ENCODE measurements around the gene UPK3BL1. TPM values are rescaled to one million over a fixed set of nuclear protein-coding genes. Genes with fewer than 3 reads are reported as not detected.
"Not testable (repeated sequence)": the region's sequence is repeated elsewhere in the genome, so short reads cannot be mapped to it uniquely, and the experiment has no call there.

UPK3BL1 gene
- total RNA-seq, 2 donors from 2014 or later, result 39.0 to 45.2 TPM

DNA sequence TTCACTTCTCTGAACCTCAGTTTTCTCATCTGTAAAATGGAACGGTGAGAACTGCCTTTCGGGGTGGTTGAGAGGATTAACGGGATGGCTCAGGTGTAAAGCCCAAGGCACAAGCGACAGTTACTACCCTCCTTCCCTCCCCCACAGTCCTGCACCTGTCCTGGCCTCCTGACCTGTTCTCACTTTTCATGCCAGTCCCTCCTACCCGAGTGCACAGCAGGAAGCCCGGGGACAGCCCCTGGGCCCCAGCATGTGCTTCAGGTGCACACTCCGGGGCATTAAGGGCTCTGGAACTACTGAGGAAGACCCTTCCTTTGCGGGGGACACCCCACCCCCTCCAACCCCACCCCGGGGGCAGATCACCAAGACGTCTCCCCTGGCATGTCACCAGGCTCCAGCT is 26.7 kb downstream of the UPK3BL1 start:
- H3K4me1 ChIP-seq (ENCODE audit: control insufficient read depth in 1 of 2, low read depth in 2 of 2); DNase-seq (ENCODE audit: low spot score); H3K27me3 ChIP-seq (replicated peaks; ENCODE audit: insufficient read depth); ATAC-seq (ENCODE audit: insufficient number of reproducible peaks, low FRiP score, low read depth); H3K9me3 ChIP-seq; H3K4me3 ChIP-seq; H3K27ac ChIP-seq; H3K36me3 ChIP-seq: not testable (repeated sequence)

GRCh38 chr7:102614873-102615272 is 27.7 kb downstream of the UPK3BL1 start:
- ATAC-seq (ENCODE audit: insufficient number of reproducible peaks, low FRiP score, low read depth), result not testable (repeated sequence)

GRCh38 chr7:102614346-102614697 is 28.3 kb downstream of the UPK3BL1 start:
- peak; percentile 29 for ATAC-seq (ENCODE audit: insufficient number of reproducible peaks, low FRiP score, low read depth)
- DNase-seq (ENCODE audit: low spot score), result not testable (repeated sequence)

More at GRCh38 chr7:102614873-102615272, 27.7 kb downstream of the UPK3BL1 start:
- not testable (repeated sequence) for H3K9me3 ChIP-seq; DNase-seq (ENCODE audit: low spot score); H3K4me1 ChIP-seq (ENCODE audit: control insufficient read depth in 1 of 2, low read depth in 2 of 2); H3K27me3 ChIP-seq (replicated peaks; ENCODE audit: insufficient read depth); H3K27ac ChIP-seq; H3K36me3 ChIP-seq; H3K4me3 ChIP-seq

DNA sequence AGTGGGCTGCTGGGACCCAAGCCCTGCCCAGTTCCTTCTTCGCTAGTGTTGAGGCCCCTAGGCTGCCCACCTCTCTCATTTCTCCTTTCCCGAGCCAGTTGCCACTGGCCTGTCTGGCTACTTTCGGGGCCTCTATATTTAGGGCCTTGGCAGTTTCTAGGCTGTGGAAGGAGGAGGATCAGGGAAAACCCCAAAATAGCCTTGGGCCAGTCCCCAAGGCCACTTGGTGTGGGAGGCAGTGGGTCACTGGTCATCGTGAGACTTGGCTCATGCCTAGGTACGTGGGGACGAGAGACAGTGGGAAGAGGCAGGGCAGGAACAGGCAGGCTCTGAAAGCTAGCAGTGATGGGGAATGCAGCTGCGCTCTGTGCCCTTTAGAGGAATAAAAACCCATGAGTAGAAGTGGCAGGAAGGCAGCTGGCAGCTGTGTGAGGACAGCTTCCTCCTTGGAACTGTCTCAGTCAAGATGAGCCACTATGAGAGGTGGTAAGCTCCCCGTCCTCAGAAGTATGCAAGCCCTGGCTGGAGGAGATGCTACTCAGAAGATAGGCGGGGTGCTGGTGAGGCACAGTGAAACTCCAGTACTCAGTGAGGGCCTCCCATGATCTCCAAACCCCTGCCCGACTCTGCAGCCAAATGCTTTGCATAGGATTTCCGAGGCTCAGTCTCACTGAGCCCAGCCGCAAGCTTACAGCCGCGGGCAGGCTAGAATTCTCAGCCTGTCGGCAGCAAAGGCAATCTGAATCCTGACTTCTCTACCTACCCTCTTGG is 28.8 kb downstream of the UPK3BL1 start:
- not testable (repeated sequence) for H3K36me3 ChIP-seq; DNase-seq (ENCODE audit: low spot score); ATAC-seq (ENCODE audit: insufficient number of reproducible peaks, low FRiP score, low read depth); H3K9me3 ChIP-seq; H3K4me3 ChIP-seq; H3K4me1 ChIP-seq (ENCODE audit: control insufficient read depth in 1 of 2, low read depth in 2 of 2); H3K27me3 ChIP-seq (replicated peaks; ENCODE audit: insufficient read depth)
- H3K27ac ChIP-seq, result peak overlapping the region in 1 of 2 donors; percentile 47

More at GRCh38 chr7:102614346-102614697, 28.3 kb downstream of the UPK3BL1 start:
- H3K4me3 ChIP-seq; H3K27ac ChIP-seq; H3K36me3 ChIP-seq; H3K4me1 ChIP-seq (ENCODE audit: control insufficient read depth in 1 of 2, low read depth in 2 of 2); H3K9me3 ChIP-seq; H3K27me3 ChIP-seq (replicated peaks; ENCODE audit: insufficient read depth): not testable (repeated sequence)

DNA sequence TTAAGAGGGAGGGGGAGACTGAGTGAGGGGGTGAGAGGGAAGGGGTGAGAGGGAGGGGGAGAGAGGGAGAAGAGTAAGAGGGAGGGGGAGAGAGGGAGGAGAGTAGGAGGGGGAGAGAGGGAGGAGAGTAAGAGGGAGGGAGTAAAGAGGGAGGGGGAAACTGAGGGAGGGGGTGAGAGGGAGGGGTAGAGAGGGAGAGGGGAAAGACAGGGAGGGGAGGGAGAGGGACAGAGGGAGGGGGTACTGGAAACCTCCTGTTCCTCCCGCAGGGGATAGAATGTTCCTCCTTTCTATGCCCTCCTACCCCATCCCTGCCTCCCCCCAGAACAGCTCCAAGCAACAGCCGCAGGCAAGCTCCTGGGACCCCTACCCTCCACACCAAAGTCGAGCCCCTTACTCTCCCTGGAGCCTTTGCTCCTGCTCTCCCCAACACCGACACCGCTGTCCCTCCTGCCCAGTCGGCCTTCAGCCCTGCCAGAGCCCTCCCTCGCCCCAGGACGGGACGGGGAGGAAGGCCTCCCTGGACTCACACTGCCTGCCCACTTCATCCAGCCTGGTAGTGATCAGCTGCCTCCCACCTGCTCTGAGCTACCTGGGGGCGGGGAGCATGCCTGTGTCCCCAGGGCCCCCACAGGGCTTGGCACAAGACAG is 30.8 kb downstream of the UPK3BL1 start:
- not testable (repeated sequence) for ATAC-seq (ENCODE audit: insufficient number of reproducible peaks, low FRiP score, low read depth); H3K27me3 ChIP-seq (replicated peaks; ENCODE audit: insufficient read depth); H3K36me3 ChIP-seq; DNase-seq (ENCODE audit: low spot score); H3K4me1 ChIP-seq (ENCODE audit: control insufficient read depth in 1 of 2, low read depth in 2 of 2); H3K9me3 ChIP-seq
- peak overlapping the region; percentile 50 to 57 for H3K27ac ChIP-seq
- peak overlapping the region; percentile 52 for H3K4me3 ChIP-seq

DNA sequence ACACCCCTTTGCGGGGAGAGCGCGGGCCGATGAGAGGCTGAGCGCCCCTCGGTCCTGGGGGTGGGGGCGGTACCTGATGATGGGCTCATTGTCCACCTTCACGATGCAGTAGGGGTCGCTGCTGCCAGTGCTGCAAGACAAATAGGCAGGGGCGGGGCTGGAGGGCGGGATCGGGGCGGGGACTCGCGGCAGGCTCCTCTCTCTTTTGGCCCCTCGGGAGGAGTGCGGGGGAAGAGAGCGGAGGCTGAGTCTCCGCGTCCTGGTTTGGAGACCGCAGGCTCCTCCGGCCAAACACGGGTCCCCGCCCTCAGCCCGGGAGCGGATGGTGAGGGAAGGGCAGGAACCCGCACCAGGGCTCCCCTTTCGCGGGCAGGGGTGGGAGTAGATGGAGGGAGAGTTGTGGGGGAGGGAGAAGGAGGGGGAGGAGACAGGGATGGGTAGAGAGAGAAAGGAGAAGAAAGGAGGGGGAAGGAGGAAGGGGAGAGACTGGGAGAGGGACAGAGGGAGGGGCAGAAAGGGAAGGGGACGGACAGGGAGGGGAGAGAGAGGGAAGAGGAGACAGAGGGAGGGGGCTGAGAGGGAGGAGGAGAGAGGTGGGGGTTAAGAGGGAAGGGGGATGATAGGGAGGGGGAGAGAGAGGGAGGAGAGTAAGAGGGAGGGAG is 31.4 kb downstream of the UPK3BL1 start:
- peak; percentile 13 for ATAC-seq (ENCODE audit: insufficient number of reproducible peaks, low FRiP score, low read depth)
- not testable (repeated sequence) for H3K27me3 ChIP-seq (replicated peaks; ENCODE audit: insufficient read depth); H3K4me1 ChIP-seq (ENCODE audit: control insufficient read depth in 1 of 2, low read depth in 2 of 2); H3K36me3 ChIP-seq; H3K27ac ChIP-seq; H3K9me3 ChIP-seq; DNase-seq (ENCODE audit: low spot score); H3K4me3 ChIP-seq

DNA sequence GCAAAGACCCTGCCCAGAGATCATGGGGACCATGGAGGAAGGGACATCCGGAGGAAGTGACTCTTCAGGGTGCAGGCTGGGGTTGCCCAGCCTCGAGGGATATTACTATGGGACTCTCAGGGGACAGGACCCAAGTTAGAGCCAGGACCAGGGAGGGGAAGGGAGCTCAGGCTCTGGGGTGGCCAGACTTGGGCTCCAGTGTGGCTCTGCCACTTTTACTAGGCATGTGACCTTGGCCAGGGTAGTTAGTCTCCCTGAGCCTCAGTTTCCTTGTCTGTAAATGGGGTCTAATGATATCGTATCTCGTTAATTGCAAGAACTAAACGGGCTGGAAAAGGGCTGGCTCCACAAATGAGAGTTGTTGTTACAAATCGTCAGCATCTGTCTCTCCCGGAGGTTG is 32.1 kb downstream of the UPK3BL1 start:
- H3K27me3 ChIP-seq (replicated peaks; ENCODE audit: insufficient read depth); H3K4me1 ChIP-seq (ENCODE audit: control insufficient read depth in 1 of 2, low read depth in 2 of 2); H3K9me3 ChIP-seq; H3K4me3 ChIP-seq; ATAC-seq (ENCODE audit: insufficient number of reproducible peaks, low FRiP score, low read depth); H3K27ac ChIP-seq; DNase-seq (ENCODE audit: low spot score); H3K36me3 ChIP-seq: not testable (repeated sequence)

- not testable (repeated sequence) for H3K36me3 ChIP-seq; H3K27ac ChIP-seq; H3K9me3 ChIP-seq; H3K4me3 ChIP-seq; DNase-seq (ENCODE audit: low spot score); ATAC-seq (ENCODE audit: insufficient number of reproducible peaks, low FRiP score, low read depth); H3K27me3 ChIP-seq (replicated peaks; ENCODE audit: insufficient read depth); H3K4me1 ChIP-seq (ENCODE audit: control insufficient read depth in 1 of 2, low read depth in 2 of 2)
Observed at GRCh38 chr7:102609734-102610133, 32.9 kb downstream of the UPK3BL1 start.

DNA sequence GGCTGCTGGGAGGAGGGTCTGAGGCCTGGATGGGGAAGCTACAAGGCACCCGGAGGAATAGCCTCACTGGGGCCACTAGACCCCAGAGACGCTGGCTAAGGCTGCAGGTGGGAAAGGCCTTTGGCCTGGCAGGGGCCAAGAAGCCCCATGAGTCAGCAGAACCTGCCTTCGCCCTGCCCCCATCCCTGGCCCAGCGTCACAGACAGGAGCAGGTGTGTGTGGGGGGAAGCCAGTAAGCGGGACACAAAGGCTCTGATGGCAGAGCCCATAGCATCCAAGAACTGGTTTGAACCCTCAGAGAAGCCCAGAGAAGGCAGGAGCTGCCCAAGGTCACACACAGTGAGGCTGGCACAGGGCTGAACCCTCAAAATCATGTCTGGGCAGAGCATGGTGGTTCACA is 35.7 kb downstream of the UPK3BL1 start:
- H3K27ac ChIP-seq; H3K9me3 ChIP-seq; ATAC-seq (ENCODE audit: insufficient number of reproducible peaks, low FRiP score, low read depth); H3K4me1 ChIP-seq (ENCODE audit: control insufficient read depth in 1 of 2, low read depth in 2 of 2); DNase-seq (ENCODE audit: low spot score); H3K4me3 ChIP-seq; H3K27me3 ChIP-seq (replicated peaks; ENCODE audit: insufficient read depth); H3K36me3 ChIP-seq: not testable (repeated sequence)

DNA sequence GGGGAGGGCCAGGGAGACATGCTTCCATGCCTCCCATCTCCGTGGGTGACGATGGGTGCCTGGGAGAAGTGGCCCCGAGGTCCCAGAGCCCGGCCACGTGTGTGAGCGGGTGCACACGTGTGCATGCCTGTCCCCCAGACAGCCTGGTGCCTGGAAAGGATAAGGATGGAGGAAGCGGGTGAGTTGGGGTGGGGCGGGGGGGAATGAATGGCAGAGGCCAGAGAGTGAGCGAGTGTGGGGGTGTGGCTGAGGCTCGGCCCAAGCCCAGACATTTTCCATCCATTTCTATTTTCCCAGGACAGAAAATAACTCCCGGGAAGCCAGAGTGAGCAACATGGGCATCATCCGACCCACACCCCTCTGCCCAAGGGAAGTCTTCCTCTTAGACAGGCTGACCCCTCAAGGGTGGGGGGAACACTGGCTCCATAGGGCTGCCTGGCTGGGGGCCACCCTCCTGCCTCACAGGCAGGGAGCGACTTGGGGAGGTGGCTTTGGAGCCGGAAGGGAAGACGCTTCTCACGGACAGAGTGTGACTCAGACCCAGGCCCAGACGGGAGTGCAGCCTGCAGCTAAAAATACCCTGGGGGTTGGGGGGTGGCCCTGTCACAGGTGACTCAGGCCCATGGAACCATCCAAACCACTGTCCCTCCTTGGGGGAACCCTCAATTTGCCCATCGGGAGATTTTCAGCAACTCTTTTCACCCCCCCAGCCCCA is 38.0 kb downstream of the UPK3BL1 start:
- H3K36me3 ChIP-seq; H3K4me3 ChIP-seq; H3K9me3 ChIP-seq; H3K4me1 ChIP-seq (ENCODE audit: control insufficient read depth in 1 of 2, low read depth in 2 of 2); H3K27ac ChIP-seq; DNase-seq (ENCODE audit: low spot score); H3K27me3 ChIP-seq (replicated peaks; ENCODE audit: insufficient read depth): not testable (repeated sequence)
- ATAC-seq (ENCODE audit: insufficient number of reproducible peaks, low FRiP score, low read depth), result peak; percentile 76

GRCh38 chr7:102602317-102602716 is 40.3 kb downstream of the UPK3BL1 start:
- not testable (repeated sequence) for H3K4me3 ChIP-seq; H3K36me3 ChIP-seq; ATAC-seq (ENCODE audit: insufficient number of reproducible peaks, low FRiP score, low read depth); DNase-seq (ENCODE audit: low spot score); H3K27me3 ChIP-seq (replicated peaks; ENCODE audit: insufficient read depth); H3K4me1 ChIP-seq (ENCODE audit: control insufficient read depth in 1 of 2, low read depth in 2 of 2); H3K9me3 ChIP-seq; H3K27ac ChIP-seq

DNA sequence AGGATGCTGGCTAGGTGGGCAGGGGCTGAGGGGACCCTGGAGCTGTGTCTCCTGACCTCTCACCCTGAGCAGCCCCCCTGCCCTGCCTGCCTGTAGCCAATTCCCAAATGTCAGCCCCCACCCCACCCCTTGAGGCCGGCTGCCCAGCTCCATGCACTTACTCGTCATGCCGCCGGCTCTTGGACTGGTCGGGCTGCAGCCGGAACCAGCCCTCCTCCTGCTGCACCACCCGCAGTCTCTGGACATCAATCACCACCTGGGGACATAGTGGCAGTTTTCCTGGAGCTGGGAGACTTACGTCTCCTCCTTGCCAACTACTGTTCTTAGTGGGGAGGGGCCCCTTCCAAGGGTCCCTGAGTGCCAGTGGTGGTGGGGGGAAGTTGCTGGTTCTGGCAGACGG is 42.9 kb downstream of the UPK3BL1 start:
- H3K4me1 ChIP-seq (ENCODE audit: control insufficient read depth in 1 of 2, low read depth in 2 of 2); H3K4me3 ChIP-seq; H3K27ac ChIP-seq; ATAC-seq (ENCODE audit: insufficient number of reproducible peaks, low FRiP score, low read depth); H3K36me3 ChIP-seq; H3K27me3 ChIP-seq (replicated peaks; ENCODE audit: insufficient read depth); H3K9me3 ChIP-seq; DNase-seq (ENCODE audit: low spot score): not testable (repeated sequence)
